ENCODE measurements around the gene ASPG. TPM values are rescaled to one million over a fixed set of nuclear protein-coding genes. Genes with fewer than 3 reads are reported as not detected.

Gene ASPG
- total RNA-seq, 1 donor from 2014 or later = 1.2 TPM

DNA sequence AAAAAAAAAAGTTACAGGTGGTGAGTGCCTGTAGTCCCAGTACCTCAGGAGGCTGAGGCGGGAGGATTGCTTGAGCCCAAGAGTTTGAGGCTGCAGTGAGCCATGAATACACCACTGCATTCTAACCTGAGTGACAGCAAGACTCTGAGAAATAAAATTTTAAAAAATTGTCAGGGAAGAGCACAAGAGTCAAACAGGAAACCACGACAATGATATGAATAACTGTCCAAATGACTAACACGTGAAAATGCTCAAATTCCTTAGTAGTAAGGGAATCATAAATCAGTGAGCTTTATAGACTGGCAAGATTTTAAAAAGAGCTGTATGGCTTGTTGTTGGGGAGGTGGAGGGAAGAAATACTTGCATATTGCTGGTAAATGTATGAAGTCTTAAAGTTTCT lies 12.9 kb upstream of the ASPG start:
- no peak for DNase-seq (ENCODE audit: low spot score)
- TF ChIP-seq, protein P1, sequence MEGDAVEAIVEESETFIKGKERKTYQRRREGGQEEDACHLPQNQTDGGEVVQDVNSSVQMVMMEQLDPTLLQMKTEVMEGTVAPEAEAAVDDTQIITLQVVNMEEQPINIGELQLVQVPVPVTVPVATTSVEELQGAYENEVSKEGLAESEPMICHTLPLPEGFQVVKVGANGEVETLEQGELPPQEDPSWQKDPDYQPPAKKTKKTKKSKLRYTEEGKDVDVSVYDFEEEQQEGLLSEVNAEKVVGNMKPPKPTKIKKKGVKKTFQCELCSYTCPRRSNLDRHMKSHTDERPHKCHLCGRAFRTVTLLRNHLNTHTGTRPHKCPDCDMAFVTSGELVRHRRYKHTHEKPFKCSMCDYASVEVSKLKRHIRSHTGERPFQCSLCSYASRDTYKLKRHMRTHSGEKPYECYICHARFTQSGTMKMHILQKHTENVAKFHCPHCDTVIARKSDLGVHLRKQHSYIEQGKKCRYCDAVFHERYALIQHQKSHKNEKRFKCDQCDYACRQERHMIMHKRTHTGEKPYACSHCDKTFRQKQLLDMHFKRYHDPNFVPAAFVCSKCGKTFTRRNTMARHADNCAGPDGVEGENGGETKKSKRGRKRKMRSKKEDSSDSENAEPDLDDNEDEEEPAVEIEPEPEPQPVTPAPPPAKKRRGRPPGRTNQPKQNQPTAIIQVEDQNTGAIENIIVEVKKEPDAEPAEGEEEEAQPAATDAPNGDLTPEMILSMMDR (IDR thresholded peaks at IDR 0.05; ENCODE audit: unreplicated experiment) = no peak
- Mint-ChIP-seq H3K4me1 (ENCODE audit: unreplicated experiment) (no peaks in the 10 kb centered on the region), H3K27ac (ENCODE audit: unreplicated experiment) (no peak overlapping the region), H3K36me3 (ENCODE audit: low read depth, unreplicated experiment) (peaks cover 4% of the 10 kb centered on the region), H3K4me3 (ENCODE audit: unreplicated experiment) (no peak overlapping the region), H3K9me3 (ENCODE audit: unreplicated experiment) (no peaks in the 10 kb centered on the region), H3K27me3 (ENCODE audit: unreplicated experiment) (peaks cover 1% of the 10 kb centered on the region)

DNA sequence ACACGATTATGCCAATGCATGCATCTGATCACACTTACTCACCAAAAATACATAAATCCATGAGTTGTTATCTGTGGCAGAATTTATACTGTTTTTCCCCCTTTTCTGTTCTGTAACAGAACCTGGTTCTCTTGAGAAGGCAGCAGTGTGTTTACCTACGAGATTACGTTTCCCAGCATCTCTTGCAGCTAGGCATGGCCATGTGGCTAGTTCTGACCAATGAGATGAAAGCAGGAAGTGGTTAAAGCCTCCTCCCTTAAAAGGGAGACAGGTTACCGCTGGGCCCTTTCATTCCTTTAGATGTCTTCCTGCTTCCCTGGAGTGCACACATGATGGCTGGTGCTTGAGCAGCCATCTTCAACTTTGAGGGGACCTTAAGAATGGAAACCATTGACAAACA lies 11.7 kb upstream of the ASPG start:
- peaks cover 1% of the 10 kb centered on the region for H3K27me3 Mint-ChIP-seq (ENCODE audit: unreplicated experiment)
- H3K4me3 Mint-ChIP-seq (ENCODE audit: unreplicated experiment) = no peak overlapping the region
- no peak for DNase-seq (ENCODE audit: low spot score)
- no peaks in the 10 kb centered on the region for H3K4me1 Mint-ChIP-seq (ENCODE audit: unreplicated experiment)
- no peak overlapping the region for H3K27ac Mint-ChIP-seq (ENCODE audit: unreplicated experiment)
- no peaks in the 10 kb centered on the region for H3K9me3 Mint-ChIP-seq (ENCODE audit: unreplicated experiment)
- H3K36me3 Mint-ChIP-seq (ENCODE audit: low read depth, unreplicated experiment) = peaks cover 4% of the 10 kb centered on the region
- TF ChIP-seq, protein P1 (IDR thresholded peaks at IDR 0.05; ENCODE audit: unreplicated experiment) = no peak

DNA sequence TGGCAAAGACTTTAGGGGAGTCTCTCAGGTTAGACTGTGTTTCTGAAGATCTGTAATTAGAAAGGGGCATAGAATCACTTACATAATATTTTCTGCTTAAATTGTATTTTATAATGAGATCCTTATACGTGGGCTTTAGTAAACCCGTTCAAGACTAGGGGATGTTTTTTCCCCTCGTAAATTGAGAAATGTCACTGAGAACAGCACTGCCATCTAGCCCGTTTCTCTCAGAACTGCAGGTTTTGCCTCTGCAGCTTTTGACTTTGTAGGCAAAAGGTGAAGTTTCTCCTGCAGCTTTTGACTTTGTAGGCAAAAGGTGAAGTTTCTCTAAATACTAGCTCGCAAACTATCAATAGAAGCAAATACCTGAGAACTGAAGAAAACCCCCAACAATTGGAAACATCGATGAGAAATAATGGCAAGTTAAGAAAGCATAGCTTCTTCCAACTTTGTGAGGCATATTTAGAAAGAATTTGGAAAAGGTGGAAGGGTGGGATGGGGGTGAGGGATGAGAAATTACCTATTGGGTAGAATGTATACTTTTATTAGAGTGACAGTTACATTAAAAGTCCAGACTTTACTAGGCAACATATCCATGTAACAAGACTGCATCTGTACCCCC lies 9.9 kb upstream of the ASPG start:
- Mint-ChIP-seq H3K36me3 (ENCODE audit: low read depth, unreplicated experiment) (peaks cover 4% of the 10 kb centered on the region), H3K27ac (ENCODE audit: unreplicated experiment) (no peak overlapping the region), H3K9me3 (ENCODE audit: unreplicated experiment) (no peaks in the 10 kb centered on the region), H3K27me3 (ENCODE audit: unreplicated experiment) (peaks cover 1% of the 10 kb centered on the region), H3K4me3 (ENCODE audit: unreplicated experiment) (no peak overlapping the region), H3K4me1 (ENCODE audit: unreplicated experiment) (no peaks in the 10 kb centered on the region)
- DNase-seq (ENCODE audit: low spot score) = peak; percentile 34
- TF ChIP-seq, protein P1 (IDR thresholded peaks at IDR 0.05; ENCODE audit: unreplicated experiment) = no peak

DNA sequence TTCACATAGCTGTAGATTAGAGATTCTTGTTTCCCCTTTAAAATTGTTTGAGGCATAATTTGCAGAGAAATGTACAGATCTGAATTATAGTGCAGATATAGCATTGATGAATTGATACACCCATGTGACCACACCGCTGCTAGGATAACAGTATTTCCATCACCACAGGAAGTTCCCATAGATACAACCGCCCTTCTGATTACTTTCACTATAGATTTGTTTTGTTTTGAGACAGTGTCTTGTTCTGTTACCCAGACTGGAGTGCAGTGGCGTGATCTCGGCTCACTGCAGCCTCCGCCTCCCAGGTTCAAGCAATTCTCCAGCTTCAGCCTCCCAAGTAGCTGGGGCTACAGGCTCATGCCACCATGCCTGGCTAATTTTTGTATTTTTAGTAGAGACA lies 8.8 kb upstream of the ASPG start:
- TF ChIP-seq, protein P1 (IDR thresholded peaks at IDR 0.05; ENCODE audit: unreplicated experiment) = no peak
- Mint-ChIP-seq H3K4me1 (ENCODE audit: unreplicated experiment) (no peaks in the 10 kb centered on the region), H3K9me3 (ENCODE audit: unreplicated experiment) (no peaks in the 10 kb centered on the region), H3K27ac (ENCODE audit: unreplicated experiment) (peak overlapping the region; percentile 36), H3K27me3 (ENCODE audit: unreplicated experiment) (peaks cover 1% of the 10 kb centered on the region), H3K4me3 (ENCODE audit: unreplicated experiment) (no peak overlapping the region), H3K36me3 (ENCODE audit: low read depth, unreplicated experiment) (peaks cover 4% of the 10 kb centered on the region)
- DNase-seq (ENCODE audit: low spot score) = no peak

DNA sequence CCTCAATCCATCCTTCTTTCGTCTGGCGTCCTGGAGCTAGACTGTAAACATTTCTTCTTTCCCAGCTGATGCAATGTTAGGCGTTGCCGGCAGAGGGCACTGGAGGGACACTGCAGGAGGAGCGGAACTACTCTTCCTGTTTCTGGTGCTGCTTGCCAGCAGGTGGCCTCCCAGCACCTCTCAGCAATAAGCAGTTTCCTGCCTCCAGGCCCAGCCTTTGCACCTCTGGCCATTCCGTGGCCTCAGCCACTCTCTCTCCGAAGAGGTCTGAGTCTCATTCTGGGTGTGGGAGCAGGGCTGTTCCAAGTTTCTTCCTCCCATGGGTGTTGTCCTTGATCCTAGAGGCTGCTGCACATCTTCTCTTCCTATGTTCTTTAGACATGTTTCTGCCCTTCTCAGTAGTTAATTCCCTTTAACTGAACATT lies 7.5 kb upstream of the ASPG start:
- no peak overlapping the region for H3K27ac Mint-ChIP-seq (ENCODE audit: unreplicated experiment)
- H3K4me3 Mint-ChIP-seq (ENCODE audit: unreplicated experiment) = no peak overlapping the region
- H3K9me3 Mint-ChIP-seq (ENCODE audit: unreplicated experiment) = no peaks in the 10 kb centered on the region
- no peaks in the 10 kb centered on the region for H3K4me1 Mint-ChIP-seq (ENCODE audit: unreplicated experiment)
- peaks cover 4% of the 10 kb centered on the region for H3K36me3 Mint-ChIP-seq (ENCODE audit: low read depth, unreplicated experiment)
- H3K27me3 Mint-ChIP-seq (ENCODE audit: unreplicated experiment) = peaks cover 4% of the 10 kb centered on the region
- TF ChIP-seq, protein P1 (IDR thresholded peaks at IDR 0.05; ENCODE audit: unreplicated experiment) = peak; percentile 99
- DNase-seq (ENCODE audit: low spot score) = peak; percentile 90

Measured in endothelial cell (in vitro differentiated cells).